GM12878 (cell line): ENCODE results near the gene ACTL6B.

Experiments used
- CTCF ChIP-seq, 3 experiments: IDR thresholded peaks in 2 of 3; conservative IDR thresholded peaks in 1 of 3; 2 replicates each; pipeline ENCODE4 v1.5.1; 2011; ENCODE audit warnings: low read depth in 3 of 3, low read length in 3 of 3, mild to moderate bottlenecking in 3 of 3, control low read depth in 2 of 3, moderate library complexity in 2 of 3, inconsistent platforms in 1 of 3, mixed read lengths in 1 of 3; ENCODE audit not compliant: control insufficient read depth in 2 of 3, insufficient read depth in 1 of 3; ENCODE audit errors: extremely low read depth in 1 of 3
- EP300 ChIP-seq, 2 experiments: fragments of 150-350 bp in 1 of 2; IDR thresholded peaks; 2 replicates each; pipeline ENCODE4 v1.6.1; 2011 to 2012; ENCODE audit warnings: low read depth in 2 of 2, low read length in 2 of 2, borderline replicate concordance in 1 of 2, improper control_type of control experiment in 1 of 2, inconsistent platforms in 1 of 2; ENCODE audit not compliant: control insufficient read depth in 1 of 2
- HDAC6 ChIP-seq: fragments of 200-600 bp; sonication (generic); IDR thresholded peaks from one replicate; pipeline ENCODE4 v1.8.0; 2017; ENCODE audit warnings: antibody characterized with exemption; ENCODE audit not compliant: unreplicated experiment
- HDGF ChIP-seq: fragments of 450-650 bp; IDR thresholded peaks from 2 replicates; pipeline ENCODE4 v1.6.1; 2016; ENCODE audit warnings: antibody characterized with exemption
- POLR2AphosphoS5 ChIP-seq: IDR thresholded peaks from 2 replicates; pipeline ENCODE4 v1.6.1; 2011; ENCODE audit warnings: mild to moderate bottlenecking, low read length, inconsistent platforms
- SIN3A ChIP-seq: IDR thresholded peaks from 2 replicates; pipeline ENCODE4 v1.6.1; 2012; ENCODE audit warnings: low read depth, low read length, improper control_type of control experiment
- SREBF1 ChIP-seq: IDR thresholded peaks from 2 replicates; pipeline ENCODE4 v1.6.1; 2012; ENCODE audit warnings: mild to moderate bottlenecking, low read length
- TF ChIP-seq, protein P1 (sequence below): fragments of 450-650 bp; IDR thresholded peaks from 2 replicates; pipeline ENCODE4 v1.6.1; 2016; ENCODE audit warnings: mild to moderate bottlenecking, moderate library complexity, borderline replicate concordance

- TF ChIP-seq CTCF (IDR thresholded peaks at IDR 0.05 in 2 of 3, conservative IDR thresholded peaks at IDR 0.05 in 1 of 3; ENCODE audit: control insufficient read depth in 2 of 3, extremely low read depth in 1 of 3, insufficient read depth in 1 of 3, low read depth in 3 of 3, low read length in 3 of 3) = no peak
- TF ChIP-seq POLR2AphosphoS5 = no peak
- TF ChIP-seq, protein P1, sequence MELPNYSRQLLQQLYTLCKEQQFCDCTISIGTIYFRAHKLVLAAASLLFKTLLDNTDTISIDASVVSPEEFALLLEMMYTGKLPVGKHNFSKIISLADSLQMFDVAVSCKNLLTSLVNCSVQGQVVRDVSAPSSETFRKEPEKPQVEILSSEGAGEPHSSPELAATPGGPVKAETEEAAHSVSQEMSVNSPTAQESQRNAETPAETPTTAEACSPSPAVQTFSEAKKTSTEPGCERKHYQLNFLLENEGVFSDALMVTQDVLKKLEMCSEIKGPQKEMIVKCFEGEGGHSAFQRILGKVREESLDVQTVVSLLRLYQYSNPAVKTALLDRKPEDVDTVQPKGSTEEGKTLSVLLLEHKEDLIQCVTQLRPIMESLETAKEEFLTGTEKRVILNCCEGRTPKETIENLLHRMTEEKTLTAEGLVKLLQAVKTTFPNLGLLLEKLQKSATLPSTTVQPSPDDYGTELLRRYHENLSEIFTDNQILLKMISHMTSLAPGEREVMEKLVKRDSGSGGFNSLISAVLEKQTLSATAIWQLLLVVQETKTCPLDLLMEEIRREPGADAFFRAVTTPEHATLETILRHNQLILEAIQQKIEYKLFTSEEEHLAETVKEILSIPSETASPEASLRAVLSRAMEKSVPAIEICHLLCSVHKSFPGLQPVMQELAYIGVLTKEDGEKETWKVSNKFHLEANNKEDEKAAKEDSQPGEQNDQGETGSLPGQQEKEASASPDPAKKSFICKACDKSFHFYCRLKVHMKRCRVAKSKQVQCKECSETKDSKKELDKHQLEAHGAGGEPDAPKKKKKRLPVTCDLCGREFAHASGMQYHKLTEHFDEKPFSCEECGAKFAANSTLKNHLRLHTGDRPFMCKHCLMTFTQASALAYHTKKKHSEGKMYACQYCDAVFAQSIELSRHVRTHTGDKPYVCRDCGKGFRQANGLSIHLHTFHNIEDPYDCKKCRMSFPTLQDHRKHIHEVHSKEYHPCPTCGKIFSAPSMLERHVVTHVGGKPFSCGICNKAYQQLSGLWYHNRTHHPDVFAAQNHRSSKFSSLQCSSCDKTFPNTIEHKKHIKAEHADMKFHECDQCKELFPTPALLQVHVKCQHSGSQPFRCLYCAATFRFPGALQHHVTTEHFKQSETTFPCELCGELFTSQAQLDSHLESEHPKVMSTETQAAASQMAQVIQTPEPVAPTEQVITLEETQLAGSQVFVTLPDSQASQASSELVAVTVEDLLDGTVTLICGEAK = no peak
- TF ChIP-seq HDAC6 = no peak
- no peak for TF ChIP-seq HDGF
- no peak for TF ChIP-seq EP300 (IDR thresholded peaks at IDR 0.05; ENCODE audit: borderline replicate concordance in 1 of 2, control insufficient read depth in 1 of 2, low read depth in 2 of 2, low read length in 2 of 2)
- no peak for TF ChIP-seq SREBF1
- no peak for TF ChIP-seq SIN3A
These were observed 20.5 kb upstream of the ACTL6B start for GRCh38 chr7:100676501-100677306.
